GM18499 (cell line): ENCODE data around the gene CMAS.
A peak's percentile ranks its signal among the peaks of the same experiment; 100 is the strongest.
"Not testable (repeated sequence)": the region's sequence is repeated elsewhere in the genome, so short reads cannot be mapped to it uniquely, and the experiment has no call there.

Experiments
- ATAC-seq: cut with Tn5 transposase; IDR thresholded peaks from one replicate; pipeline ENCODE4 v1.9.1; 2021; ENCODE audit warnings: moderate number of reproducible peaks; ENCODE audit not compliant: insufficient read depth, unreplicated experiment

The CMAS gene

DNA sequence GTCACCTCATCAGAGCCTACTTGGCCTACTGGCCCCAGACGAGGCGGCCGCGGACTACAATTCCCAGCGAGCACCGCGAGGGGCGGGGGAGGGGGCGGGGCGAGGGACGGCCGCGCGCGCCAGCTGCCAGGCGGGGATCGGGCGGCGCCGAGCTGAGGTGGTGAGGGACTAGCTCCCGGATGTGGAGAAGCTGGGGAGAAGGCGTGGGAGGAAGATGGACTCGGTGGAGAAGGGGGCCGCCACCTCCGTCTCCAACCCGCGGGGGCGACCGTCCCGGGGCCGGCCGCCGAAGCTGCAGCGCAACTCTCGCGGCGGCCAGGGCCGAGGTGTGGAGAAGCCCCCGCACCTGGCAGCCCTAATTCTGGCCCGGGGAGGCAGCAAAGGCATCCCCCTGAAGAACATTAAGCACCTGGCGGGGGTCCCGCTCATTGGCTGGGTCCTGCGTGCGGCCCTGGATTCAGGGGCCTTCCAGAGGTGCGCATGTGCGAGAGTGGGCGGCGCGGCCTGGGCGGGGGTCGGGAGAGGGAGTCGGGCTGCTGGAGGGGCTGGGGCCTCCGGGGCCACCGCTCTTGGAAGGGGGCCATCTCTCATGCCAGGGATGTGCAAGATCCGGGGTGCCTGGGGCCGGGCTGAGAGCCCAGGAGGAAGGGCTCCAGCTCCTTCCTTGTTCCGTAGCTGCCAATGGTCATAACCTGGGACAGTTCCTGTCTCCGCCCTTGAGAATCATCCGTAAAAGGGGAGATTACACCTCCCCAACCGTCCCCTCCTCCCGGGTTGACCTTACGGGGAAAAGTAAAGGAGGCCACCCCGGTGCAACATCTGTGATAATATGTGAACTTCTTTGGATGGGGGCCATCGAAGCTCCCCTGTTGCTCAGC lies at the start of gene CMAS:
Gene CMAS, plus strand, starts transcription at position 129 of the 878 bp plus-strand sequence. Its CDS starts 86 bp downstream, at position 215.
- ATAC-seq: peak; percentile 66

DNA sequence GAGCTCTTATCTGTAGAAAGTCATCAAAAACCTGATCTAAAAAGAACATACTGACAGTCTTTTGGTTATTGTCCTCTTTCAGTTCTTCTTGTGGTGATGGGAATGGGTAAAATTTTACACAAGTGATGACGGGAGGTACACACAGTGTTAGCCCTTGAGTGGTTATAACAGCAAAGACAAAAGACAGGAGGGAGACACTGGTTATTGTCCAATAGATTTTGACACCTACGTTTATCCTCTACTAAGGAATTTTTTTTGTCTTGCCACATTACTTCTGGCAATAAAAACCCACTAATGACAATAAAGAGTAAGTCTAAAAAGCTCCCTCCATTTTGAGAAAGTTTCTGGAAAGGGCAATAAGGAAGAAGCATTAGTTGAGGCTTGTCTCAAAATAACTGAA lies 47.7 kb upstream of the CMAS start:
- ATAC-seq: no peak

DNA sequence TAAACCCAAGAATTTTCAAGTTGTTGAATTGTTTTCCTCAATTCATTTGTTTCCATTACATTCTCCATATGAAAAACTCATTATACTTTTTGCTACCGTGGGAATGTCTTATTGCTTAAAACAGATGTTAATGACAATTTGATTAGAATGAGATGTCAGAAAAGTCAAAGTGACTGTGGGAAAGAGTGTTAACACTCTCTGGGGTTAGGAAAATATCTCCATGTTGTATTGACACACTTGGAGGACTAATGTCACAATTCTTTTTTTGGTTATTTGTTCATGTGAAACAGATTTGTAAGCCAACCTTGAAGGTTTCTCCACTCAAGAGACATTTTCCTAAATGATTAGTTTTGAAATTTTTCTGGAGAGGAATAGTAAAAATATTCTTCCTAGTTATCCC lies 47.2 kb upstream of the CMAS start:
- ATAC-seq: no peak

DNA sequence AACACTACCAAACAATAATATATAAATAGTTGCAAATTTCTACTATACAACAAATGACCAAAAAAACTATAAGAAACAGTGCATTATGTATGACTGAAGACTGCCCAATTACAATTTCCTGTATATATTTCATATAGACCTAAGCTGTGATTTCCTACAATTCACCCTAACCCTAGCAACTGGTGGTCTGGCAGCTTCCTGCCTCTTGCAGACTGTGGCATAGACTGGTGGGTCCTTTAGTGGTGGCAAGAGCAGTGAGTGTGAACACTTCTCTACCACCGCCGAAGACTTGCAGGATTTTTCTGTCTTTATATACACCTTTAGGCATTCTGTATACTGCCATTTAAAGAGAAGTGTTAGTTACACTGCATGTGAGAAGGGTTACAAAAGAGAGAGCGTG lies 43.6 kb upstream of the CMAS start:
- ATAC-seq: no peak

DNA sequence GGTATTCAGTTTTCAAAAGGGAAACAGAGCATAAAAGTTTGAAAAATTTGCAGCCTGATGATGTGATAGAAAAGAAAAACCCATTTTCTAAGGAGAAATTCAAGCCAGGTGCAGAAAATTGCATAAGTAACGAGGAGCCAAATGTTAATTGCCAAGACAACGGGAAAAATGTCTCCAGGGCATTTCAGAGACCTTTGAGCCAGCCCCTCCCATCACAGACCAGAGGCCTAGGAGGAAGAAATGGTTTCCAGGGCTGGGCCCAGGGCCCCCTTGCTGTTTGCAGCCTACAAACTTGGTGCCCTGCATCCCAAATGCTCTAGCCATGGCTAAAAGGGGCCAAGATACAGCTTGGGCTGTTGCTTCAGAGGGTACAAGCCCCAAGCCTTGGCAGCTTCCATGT lies 38.2 kb upstream of the CMAS start:
- ATAC-seq: not testable (repeated sequence)

DNA sequence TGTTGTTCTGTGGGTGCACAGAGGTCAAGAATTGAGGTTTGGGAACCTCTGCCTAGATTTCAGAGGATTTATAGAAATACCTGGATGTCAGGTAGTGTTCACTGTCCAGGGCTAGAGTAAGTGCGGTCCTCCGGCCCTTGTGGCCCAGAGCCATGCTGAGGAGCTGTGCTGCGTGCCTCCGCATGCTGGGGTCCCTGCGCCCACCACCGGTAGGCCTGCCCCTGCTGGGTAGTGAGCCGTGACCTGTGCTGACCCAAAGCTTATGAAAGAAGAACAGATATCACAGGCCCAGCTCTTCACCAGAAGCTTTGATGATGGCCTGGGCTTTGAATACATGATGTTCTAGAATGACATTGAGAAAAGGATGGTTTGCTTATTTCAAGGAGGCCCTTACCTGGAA lies 37.8 kb upstream of the CMAS start:
- no peak for ATAC-seq

DNA sequence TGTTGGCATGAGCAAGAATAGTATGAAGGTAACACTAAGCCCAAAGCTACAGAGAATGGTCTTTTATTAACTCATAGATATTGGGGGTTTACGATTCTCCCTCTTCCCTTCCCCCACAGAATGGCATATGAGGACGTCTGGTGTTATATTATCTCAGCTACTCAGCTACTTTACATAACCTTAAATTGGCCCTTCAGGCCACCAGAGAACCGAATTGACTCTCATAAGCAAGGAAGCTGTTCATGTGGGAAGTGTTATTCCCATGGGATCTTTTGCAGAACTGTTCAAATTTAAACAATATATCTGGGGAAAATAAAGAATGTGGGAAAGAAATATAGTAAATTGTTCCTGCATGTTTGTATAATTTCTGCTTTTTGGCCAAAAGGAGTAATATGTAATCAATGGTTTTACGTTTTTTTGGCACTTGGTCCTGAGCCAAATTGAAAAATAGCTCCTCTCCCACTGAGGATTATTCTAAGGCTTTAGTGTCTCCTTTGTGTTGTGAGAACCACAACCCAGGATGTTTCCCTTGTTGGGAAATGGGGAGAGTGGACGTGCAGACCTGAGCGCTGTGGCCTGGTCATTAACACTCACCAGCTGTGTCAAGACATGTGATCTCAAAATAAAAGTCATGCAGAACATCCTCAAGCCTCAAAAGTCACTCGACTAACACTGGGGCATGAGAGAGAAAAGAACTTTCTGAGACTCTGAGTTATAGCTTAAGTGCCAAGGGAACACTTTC lies 31.8 kb upstream of the CMAS start:
- ATAC-seq: no peak

DNA sequence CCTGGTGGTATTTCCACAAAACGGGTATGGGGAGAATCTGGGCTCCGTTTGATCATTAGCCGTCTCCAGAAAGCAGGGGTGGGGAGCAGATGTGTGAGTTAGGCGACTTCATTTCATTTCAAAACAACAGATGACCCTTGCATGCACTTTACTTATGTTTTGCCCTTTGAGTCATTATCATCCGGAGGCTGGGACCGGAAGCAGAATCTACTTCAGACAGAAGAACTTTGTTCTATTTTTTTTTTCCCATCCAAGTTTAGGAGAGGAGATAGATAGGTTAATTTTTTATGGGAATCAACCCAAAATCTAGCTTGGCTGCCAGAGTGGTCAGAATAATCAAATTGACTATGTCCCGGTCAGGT lies 31.3 kb upstream of the CMAS start:
- ATAC-seq: no peak

DNA sequence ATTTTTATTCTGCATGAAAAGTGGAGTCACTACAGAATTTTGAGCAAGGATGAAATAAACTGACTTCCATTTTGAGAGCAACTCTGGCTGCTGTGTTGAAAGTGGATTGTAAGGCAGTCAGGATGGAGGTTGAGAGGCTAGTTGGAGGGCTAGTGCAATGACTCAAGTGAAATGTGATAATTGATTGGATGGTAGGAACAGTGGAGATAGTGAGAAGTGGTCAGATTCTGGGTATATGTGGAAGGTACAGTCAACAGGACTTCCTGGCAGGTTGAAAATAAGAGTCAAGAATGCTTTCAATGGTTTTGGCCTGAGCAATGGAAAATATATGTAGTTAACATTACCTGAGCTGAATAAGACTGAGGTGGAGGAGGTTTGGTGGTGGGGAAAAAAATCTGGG lies 29.0 kb upstream of the CMAS start:
- ATAC-seq: no peak

DNA sequence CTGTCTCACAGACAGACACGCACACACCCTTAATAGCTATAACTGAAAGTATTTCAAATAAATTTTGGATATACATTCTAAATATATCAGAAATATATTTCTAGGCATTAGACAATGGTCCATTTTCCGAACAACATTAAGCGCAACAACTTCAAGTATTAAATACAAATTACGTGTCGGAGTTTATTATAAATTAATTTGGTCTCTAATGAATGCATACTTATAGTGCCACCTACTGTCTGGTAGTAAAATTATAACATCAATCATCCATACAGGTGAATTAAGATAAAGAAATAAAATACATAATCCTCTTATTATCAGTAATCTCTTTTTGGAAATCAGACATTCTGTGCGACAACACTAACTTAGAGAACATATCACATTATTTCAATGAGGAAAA lies 27.2 kb upstream of the CMAS start:
- ATAC-seq: no peak

DNA sequence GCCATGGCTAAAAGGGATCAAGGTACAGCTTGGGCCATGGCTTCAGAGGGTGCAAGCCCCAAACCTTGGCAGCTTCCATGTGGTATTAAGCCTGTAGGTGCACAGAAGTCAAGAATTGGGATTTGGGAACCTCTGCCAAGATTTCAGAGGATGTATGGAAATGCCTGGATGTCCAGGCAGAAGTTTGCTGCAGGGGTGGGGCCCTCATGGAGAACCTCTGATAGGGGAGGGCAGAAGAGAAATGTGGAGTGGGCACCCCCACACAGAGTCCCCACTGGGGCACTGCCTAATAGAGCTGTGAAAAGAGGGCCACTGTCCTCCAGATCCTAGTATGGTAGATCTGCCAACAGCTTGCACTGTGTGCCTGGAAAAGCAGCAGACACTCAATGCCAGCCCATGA lies 22.5 kb upstream of the CMAS start:
- not testable (repeated sequence) for ATAC-seq

DNA sequence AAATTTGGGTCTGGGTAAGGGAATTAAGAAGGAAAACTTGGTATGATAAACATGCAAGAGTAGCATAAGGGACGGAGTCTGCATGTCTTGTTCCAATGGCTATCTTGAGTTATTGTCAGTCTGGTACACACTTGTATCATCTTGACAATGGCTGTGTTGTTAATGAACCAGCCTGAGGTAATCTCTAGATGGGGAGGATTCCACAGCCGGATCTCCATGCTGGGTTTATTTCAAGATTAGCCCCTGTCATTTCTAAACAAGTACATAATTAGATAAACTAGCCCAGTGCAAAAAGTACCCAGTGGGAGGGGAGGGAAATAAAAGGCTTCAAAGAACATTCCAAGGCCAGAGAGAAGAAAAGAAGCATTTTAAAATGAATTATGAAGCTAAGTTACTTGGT lies 16.5 kb upstream of the CMAS start:
- no peak for ATAC-seq

DNA sequence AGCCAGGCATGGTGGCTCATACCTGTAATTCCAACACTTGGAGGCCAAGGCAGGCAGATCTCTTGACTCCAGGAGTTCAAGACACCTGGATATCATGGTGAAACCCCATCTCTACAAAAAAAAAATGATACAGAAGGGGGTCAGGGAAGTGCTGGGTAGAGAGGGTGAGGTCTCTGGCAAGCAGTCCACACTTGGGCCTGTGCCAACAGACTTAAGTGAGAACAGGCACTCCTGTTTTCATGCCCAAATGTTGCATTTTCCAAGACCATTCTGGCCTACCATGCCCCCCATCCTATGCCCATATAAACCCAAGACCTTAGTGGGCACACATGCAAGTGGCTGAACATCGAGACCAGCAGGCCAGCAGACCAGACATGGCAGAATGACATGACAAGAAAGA lies 16.0 kb upstream of the CMAS start:
- ATAC-seq: no peak

DNA sequence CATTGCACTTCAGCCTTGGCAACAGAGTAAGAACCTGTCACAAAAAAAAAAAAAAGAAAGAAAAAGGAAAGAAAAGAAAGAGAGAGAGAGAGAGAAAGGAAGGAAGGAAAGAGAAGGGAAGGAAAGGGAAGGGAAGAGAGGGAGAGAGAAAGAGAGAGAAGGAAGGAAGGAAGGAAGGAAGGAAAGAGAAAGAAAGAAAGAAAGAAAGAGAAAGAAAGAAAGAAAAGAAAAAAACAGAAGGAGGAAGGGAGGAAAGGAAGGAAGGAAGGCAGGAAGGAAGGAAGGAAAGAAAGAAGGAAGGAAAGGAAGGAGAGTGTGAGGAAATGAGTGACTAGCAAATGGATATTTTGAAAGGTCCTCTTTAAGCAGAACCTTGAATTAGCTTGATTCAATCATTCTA lies 13.3 kb upstream of the CMAS start:
- no peak for ATAC-seq

DNA sequence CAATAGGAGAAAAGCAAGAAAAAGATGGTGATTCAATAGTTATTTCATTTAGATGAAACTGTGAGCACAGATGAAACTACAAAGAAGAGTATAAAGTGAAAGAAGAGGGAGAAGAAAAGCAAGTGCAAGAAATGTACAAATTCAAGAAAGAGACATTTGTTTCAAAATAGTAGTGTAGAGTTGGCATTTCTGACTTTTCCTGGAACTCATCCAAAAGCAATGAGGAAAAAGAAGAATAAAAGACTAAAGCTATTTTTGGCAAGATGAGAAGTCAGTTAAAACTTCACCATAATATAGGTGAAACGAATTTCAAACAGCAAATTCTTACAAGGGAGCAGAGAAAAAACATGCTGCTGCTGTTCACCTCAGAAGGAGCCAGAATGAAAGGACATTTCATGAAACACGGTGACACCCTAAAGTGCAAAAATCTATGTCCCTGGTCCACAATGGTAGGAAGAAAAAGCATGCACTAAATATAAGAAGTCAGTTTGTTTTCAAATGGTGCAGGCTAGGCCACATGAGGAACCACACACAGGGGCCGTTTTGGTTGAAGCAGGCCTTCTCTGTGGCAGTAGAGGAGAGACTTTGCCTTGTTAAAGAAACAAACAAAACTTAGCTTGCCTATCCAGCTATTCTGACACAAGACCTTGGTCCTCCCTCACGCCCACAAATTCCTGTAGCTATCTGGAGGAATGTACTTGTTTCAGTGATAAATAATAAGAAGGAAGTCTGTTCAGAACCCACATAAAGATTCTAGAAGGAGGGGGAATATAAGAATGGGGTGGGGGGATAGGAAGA lies 11.1 kb upstream of the CMAS start:
- no peak for ATAC-seq

DNA sequence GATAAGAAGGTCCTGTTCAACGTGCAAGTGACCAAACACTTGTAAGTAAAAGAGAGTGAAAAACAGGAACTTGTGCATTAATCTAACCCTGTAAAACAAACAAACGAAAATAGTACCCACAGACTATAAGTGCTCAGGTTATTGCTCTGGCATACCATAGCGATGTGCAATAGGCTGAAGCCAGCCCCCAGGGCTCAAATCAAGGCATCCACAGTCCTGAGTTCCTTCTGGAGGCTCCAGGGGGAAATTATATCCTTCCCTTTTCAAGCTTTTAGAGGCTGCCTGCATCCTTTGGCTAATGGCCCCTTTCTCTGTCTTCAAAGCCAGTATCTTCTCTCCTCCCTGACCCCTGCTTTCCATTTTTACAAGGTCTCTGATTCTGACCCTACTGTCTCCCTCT lies 8.1 kb upstream of the CMAS start:
- no peak for ATAC-seq

DNA sequence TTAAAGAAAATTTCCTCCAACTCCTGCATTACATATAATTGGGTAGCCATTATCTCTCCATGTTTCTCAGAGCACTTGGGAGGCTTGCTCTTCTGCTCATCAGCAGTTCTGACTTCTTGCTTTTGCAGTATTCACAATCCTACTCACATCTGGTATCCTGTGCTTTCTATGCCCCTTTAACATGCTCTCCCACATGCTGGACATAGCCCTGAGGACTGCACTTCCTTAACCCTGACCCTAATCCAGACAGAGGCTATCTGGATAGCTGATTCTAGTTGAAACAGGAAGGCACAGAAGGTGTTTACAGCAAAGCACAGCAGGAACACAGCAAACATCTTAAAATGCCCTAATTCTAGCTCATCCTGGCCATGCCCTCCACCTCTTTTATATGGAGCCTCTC lies 7.3 kb upstream of the CMAS start:
- ATAC-seq: no peak

DNA sequence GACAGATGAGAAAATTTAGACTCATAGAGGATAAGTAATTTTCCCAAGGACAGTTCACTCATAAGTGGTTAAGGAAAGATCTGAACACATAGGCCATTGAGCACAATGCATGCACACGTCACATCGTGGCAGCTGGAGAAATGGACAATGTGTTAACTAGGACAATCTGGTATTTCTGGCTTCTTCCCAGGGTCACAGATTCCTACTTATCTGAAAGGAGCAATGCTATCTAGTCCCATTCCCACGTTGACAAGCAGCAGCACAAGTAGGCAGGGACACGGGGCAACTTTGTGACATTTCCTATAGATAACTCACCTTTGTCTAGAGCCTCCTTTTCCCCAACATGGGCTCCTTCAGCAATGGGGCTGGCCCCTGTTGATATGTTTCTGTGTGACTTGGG lies 6.7 kb upstream of the CMAS start:
- no peak for ATAC-seq

DNA sequence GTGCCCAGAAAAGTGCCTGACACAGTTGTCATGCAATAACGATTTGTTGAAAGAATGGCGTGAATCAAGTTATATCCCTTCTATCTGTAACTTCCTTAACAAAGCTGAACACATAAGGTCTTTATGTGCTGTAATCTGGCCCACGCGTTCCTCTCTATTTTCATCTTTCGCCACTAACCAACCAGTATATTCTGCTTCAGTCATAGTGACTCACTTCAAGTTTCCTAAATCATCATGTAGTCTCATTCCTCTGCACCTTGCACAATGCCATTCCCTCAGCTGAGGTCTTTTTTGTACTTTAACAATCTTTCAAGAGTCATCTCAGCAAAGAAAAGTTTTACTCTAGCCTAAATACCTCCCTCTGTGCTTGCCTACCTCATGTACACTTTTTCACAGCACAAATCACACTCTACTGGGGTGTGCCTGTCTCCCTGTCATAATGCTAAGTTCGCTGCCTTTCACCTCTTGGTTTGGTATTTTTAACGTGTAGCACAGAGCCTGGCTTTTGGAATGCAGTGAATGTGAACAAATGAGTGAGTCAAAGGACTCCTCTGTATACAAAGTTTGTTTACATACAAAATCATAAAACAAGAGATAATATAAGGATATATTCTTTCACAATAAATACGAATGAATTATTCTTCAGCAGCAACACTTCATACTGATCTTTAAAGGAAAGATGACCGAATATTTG lies 2.9 kb upstream of the CMAS start:
- ATAC-seq: no peak

DNA sequence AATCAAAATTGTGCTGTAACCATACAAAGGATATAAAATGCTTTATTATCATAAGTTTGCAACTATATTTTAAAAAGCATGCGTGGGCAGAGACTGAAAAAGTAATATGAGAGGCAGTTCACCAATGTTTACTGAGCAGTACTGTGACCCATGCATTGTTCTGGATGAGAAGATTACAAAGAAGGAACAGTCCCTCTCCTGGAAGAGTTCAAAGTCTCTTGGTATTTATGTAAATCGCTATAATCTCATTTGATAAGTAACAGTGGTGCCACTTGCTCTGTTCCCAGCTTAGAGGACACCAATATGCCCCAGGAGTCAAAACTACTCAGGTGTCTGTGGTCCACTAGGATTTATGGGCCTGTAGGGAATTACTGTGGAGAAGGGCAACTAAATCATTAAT lies 2.1 kb upstream of the CMAS start:
- ATAC-seq: no peak
